NCI-H446 (cell line): ENCODE measurements around the gene TAC4.

Source experiments
- DNase-seq, 2 experiments: peaks; one replicate each; lab custom pipeline; 2025; lab: John Stamatoyannopoulos, UW

TAC4 gene

GRCh38 chr17:49872754-49873377 is 25.0 kb upstream of the TAC4 start:
- DNase-seq = no peak

- no peak for DNase-seq
These were observed 23.3 kb upstream of the TAC4 start for GRCh38 chr17:49871211-49871610.

GRCh38 chr17:49870298-49870697 is 22.4 kb upstream of the TAC4 start:
- no peak for DNase-seq

GRCh38 chr17:49869038-49869374 is 21.1 kb upstream of the TAC4 start:
- no peak for DNase-seq

GRCh38 chr17:49866882-49867413 is 19.1 kb upstream of the TAC4 start:
- DNase-seq = no peak

- DNase-seq = no peak
These were observed 18.1 kb upstream of the TAC4 start for GRCh38 chr17:49866019-49866380.

- no peak for DNase-seq
These were observed 15.0 kb upstream of the TAC4 start for GRCh38 chr17:49862781-49863331.

GRCh38 chr17:49861150-49861884 is 13.4 kb upstream of the TAC4 start:
- DNase-seq = peak; percentile 18 to 19

- no peak for DNase-seq
These were observed 12.4 kb upstream of the TAC4 start for GRCh38 chr17:49859991-49860953.

- DNase-seq = peak in 1 of 2 experiments; percentile 56
These were observed 10.9 kb upstream of the TAC4 start for GRCh38 chr17:49858796-49859195.

GRCh38 chr17:49854126-49854525 is 6.3 kb upstream of the TAC4 start:
- DNase-seq = no peak

- DNase-seq = no peak
These were observed 5.7 kb upstream of the TAC4 start for GRCh38 chr17:49853470-49854015.

- DNase-seq = no peak
These were observed 3.8 kb upstream of the TAC4 start for GRCh38 chr17:49851387-49852291.

GRCh38 chr17:49850772-49851386 is 3.0 kb upstream of the TAC4 start:
- no peak for DNase-seq

GRCh38 chr17:49850218-49850610 is 2.3 kb upstream of the TAC4 start:
- no peak for DNase-seq

- DNase-seq = no peak
These were observed 870 bp upstream of the TAC4 start for GRCh38 chr17:49848739-49849138.

- DNase-seq = no peak
These were observed 744 bp downstream of the TAC4 start for GRCh38 chr17:49846938-49847712.

GRCh38 chr17:49845321-49845720 is 2.5 kb downstream of the TAC4 start:
- peak; percentile 5 to 31 for DNase-seq

GRCh38 chr17:49843774-49844350 is 4.0 kb downstream of the TAC4 start:
- DNase-seq = no peak
